Measurements from ENCODE around the gene AK5.

DNA sequence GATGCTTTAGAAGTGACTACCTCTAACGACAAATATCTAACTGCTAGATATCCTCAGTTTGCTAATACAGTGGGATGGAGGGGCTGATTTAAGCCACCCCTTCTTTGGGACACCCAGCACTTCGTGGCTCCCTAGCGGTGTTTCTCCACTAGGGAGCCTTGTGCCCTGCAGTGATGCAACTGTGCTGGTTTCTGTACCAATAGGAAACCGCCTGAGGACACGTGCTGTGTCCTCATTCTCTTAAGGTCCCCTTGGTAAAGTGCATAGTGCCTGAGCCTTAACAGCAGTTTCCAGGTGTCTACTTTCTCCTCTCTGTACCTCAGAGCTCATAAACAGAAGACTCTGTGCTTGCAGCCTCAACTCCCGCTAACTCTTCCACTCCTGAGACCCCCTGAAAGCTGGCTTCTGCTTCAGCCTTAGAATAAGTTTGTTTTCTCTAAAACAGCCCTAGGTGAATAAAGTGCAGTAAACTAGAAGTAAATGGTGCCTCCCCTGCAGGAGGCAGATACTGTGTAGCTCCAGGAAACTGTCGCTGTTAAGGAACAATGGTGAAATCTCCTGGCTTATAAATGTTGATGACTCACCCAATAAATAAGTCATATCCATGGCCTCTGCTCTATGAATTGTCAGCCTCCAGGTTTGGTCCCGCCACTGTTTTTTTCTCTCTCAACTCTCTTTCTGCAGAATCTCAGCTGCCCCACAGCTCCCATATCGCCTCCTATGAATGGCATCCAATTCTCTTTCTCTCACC lies 130.4 kb downstream of the AK5 start:
- TF ChIP-seq, protein P1, sequence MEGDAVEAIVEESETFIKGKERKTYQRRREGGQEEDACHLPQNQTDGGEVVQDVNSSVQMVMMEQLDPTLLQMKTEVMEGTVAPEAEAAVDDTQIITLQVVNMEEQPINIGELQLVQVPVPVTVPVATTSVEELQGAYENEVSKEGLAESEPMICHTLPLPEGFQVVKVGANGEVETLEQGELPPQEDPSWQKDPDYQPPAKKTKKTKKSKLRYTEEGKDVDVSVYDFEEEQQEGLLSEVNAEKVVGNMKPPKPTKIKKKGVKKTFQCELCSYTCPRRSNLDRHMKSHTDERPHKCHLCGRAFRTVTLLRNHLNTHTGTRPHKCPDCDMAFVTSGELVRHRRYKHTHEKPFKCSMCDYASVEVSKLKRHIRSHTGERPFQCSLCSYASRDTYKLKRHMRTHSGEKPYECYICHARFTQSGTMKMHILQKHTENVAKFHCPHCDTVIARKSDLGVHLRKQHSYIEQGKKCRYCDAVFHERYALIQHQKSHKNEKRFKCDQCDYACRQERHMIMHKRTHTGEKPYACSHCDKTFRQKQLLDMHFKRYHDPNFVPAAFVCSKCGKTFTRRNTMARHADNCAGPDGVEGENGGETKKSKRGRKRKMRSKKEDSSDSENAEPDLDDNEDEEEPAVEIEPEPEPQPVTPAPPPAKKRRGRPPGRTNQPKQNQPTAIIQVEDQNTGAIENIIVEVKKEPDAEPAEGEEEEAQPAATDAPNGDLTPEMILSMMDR (optimal IDR thresholded peaks at IDR 0.05 in 1 of 3, IDR thresholded peaks at IDR 0.05 in 1 of 3, conservative IDR thresholded peaks at IDR 0.05 in 1 of 3; ENCODE audit: extremely low read depth in 1 of 3, insufficient read depth in 2 of 3, low read length in 3 of 3): peak in 1 of 3 experiments; percentile 2
- TF ChIP-seq EZH2 (IDR thresholded peaks at IDR 0.05; ENCODE audit: low read length): no peak
